ENCODE measurements around the gene TEX53. TPM values are rescaled to one million over a fixed set of nuclear protein-coding genes. Genes with fewer than 3 reads are reported as not detected.
A peak's percentile ranks its signal among the peaks of the same experiment; 100 is the strongest.

Gene TEX53
- not detected for total RNA-seq

- in situ Hi-C loops (cut with MboI; ENCODE audit: low pct_unique_long_range_greater_than_20kb in 2 of 9, low sequenced_read_pairs in 9 of 9, unreplicated experiment in 9 of 9): loop anchor here in 7 of 9 experiments (25.0 kb wide), 4 partner anchors 220 to 880 kb away; no protein-coding TSS in a partner anchor
- WGBS, 10 experiments: 86 to 100% (median 100%) methylated on average over 1 to 2 of the region's 6 CpGs; no CpG with 5 or more reads in 7 of the 10 experiments
- H3K4me3 ChIP-seq: no peak within 1 kb of the TSS
- H3K27ac ChIP-seq: no peak within 1 kb of the TSS
- H3K4me1 ChIP-seq (replicated peaks in 1 of 2): no peaks in the 10 kb centered on the region
- no peak for ATAC-seq (replicated peaks in 6 of 8)
Measured at GRCh38 chr9:114657705-114658104, at the start of gene TEX53. Gene TEX53 (minus strand): TSS chr9:114657805. CDS start chr9:114657774, 31 bp downstream.

DNA sequence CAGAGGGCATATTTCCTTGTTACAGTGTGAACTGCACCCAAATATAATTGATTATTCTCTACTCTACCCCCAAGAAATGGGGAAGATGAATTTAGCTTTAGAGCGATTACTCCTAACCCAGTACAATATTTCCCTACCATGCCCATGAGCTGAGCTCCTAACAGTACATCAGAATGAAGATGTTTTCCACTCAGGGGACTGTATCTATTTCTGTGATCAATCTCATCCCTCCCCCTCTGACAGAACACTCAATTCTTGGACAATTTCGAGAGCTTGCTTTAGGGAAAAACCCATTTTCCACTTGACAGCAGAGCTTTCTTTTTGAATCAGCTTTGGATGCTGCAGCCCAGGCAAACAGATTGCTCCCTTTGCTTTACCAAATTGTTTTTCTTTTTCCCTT lies 49.1 kb upstream of the TEX53 start:
- Histone ChIP-seq H3K27ac (no peak overlapping the region), H3K4me3 (no peak overlapping the region), H3K4me1 (replicated peaks in 1 of 2) (peaks cover 0 to 3% of the 10 kb centered on the region in 2 donors)
- WGBS, 10 experiments: 17 to 100% (median 86%) methylated on average over 1 to 2 of the region's 2 CpGs; no CpG with 5 or more reads in 1 of the 10 experiments
- in situ Hi-C loops (cut with MboI; ENCODE audit: low pct_unique_long_range_greater_than_20kb in 2 of 9, low sequenced_read_pairs in 9 of 9, unreplicated experiment in 9 of 9): loop anchor here in 1 of 9 experiments (25.0 kb wide), 1 partner anchor 806 kb away; no protein-coding TSS in a partner anchor
- ATAC-seq (replicated peaks in 6 of 8): no peak

DNA sequence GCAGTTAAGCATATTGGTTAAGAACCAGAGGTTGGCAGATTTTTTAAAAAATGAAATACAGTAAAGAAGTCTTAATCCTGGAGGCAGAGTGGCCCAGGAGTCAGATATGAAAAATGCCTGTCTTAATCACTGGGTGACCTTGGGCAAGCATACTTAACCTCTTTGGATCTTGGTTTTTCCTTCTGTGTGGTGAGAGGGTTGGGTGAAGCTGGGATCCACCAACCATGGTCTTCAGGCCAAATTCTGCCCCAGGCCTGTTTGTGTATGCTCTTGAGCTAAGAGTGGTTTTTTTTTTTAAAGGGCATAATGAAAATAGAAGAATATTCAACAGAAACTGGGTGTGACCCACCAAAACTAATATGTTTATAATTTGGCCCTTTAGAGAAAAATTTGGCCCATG lies 44.4 kb upstream of the TEX53 start:
- Histone ChIP-seq H3K4me3 (no peak overlapping the region), H3K27ac (no peak overlapping the region), H3K4me1 (replicated peaks in 1 of 2) (peaks cover 0 to 3% of the 10 kb centered on the region in 2 donors)
- peak in 3 of 8 experiments; percentile 40 to 62 (median 49) for ATAC-seq (replicated peaks in 6 of 8)
- in situ Hi-C loops (cut with MboI; ENCODE audit: low pct_unique_long_range_greater_than_20kb in 2 of 9, low sequenced_read_pairs in 9 of 9, unreplicated experiment in 9 of 9): loop anchor here in 1 of 9 experiments (25.0 kb wide), 1 partner anchor 810 kb away; no protein-coding TSS in a partner anchor

GRCh38 chr9:114697951-114698351 lies 40.3 kb upstream of the TEX53 start:
- Histone ChIP-seq H3K4me3 (no peak overlapping the region), H3K27ac (no peak overlapping the region), H3K4me1 (replicated peaks in 1 of 2) (peaks cover 7 to 11% of the 10 kb centered on the region in 2 donors)
- in situ Hi-C loops (cut with MboI; ENCODE audit: low pct_unique_long_range_greater_than_20kb in 2 of 9, low sequenced_read_pairs in 9 of 9, unreplicated experiment in 9 of 9): loop anchor here in 2 of 9 experiments (25.0 kb wide), 2 partner anchors 214 to 314 kb away; no protein-coding TSS in a partner anchor
- no peak for ATAC-seq (replicated peaks in 6 of 8)
- WGBS, 10 experiments: 60 to 100% (median 89%) methylated on average over 1 to 4 of the region's 4 CpGs; no CpG with 5 or more reads in 1 of the 10 experiments

DNA sequence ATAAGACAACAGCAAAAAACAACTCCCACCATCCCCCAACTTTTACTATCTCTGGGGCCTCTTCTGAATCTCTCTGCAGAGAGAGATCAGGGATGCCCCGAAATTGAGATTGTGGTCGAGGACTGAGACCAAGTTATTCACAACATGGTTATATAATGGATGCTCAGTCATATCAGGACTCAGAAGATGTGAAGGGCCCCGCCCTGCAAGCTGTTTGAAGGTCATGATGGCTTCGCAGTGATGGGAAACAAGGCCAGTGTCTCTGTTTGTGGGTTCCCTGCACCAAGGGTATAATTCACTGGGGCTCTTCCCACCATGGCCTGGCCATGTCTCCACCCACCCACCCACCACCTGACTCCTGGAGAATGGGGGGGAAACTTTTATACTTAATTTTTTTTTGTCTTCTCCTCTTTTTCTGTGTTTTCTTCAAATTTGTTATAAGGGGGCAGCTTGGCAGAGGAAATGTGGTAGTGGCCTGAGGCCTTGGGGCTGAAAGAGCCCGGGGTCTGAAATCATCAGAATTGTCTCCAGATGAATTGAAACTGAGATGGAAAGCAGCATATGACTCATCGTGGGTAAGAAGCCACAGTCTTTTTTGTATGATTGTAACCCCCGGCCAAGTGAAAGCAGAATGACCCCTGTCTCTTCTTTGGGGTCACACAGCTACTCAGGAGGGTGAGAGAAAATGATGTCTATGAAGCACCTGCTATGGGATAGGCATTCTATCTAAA lies 39.4 kb upstream of the TEX53 start:
- no peak overlapping the region for H3K27ac ChIP-seq
- H3K4me1 ChIP-seq (replicated peaks in 1 of 2): peaks cover 7 to 11% of the 10 kb centered on the region in 2 donors
- in situ Hi-C loops (cut with MboI; ENCODE audit: low pct_unique_long_range_greater_than_20kb in 2 of 9, low sequenced_read_pairs in 9 of 9, unreplicated experiment in 9 of 9): loop anchor here in 2 of 9 experiments (25.0 kb wide), 2 partner anchors 215 to 315 kb away; no protein-coding TSS in a partner anchor
- peak in 4 of 8 experiments; percentile 32 to 62 (median 48) for ATAC-seq (replicated peaks in 6 of 8)
- 0 to 100% (median 68%) methylated on average over 1 to 7 of the region's 7 CpGs; no CpG with 5 or more reads in 2 of the 10 experiments for WGBS, 10 experiments
- no peak overlapping the region for H3K4me3 ChIP-seq

DNA sequence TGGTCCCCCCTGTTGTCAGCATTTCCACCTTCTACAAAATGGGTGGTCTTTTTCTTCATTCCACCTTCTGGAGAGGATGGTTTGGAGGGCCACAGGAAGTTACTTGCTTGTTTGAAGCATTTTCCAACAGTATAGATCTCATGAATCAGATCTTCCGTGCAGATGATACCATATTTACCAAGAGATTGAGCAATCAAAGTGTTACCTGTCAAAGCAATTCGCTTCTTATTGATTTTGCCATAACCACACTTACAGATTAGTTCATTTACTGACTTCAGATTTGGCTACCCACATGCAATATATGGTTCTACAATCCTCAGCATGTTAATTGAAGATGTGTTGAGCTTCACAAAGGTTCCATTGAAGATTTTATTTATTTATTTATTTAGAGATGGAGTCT lies 38.3 kb upstream of the TEX53 start:
- WGBS, 10 experiments: 38 to 92% (median 80%) methylated on average over 1 to 2 of the region's 2 CpGs; no CpG with 5 or more reads in 1 of the 10 experiments
- ATAC-seq (replicated peaks in 6 of 8): no peak
- Histone ChIP-seq H3K4me1 (replicated peaks in 1 of 2) (peaks cover 7 to 11% of the 10 kb centered on the region in 2 donors), H3K27ac (no peak overlapping the region), H3K4me3 (no peak overlapping the region)
- in situ Hi-C loops (cut with MboI; ENCODE audit: low pct_unique_long_range_greater_than_20kb in 2 of 9, low sequenced_read_pairs in 9 of 9, unreplicated experiment in 9 of 9): loop anchor here in 2 of 9 experiments (25.0 kb wide), 2 partner anchors 216 to 316 kb away; no protein-coding TSS in a partner anchor

- no peak overlapping the region for H3K27ac ChIP-seq
- peaks cover 7 to 11% of the 10 kb centered on the region in 2 donors for H3K4me1 ChIP-seq (replicated peaks in 1 of 2)
- 87 to 100% (median 96%) methylated on average over 1 to 6 of the region's 6 CpGs; no CpG with 5 or more reads in 2 of the 10 experiments for WGBS, 10 experiments
- H3K4me3 ChIP-seq: no peak overlapping the region
- no peak for ATAC-seq (replicated peaks in 6 of 8)
- in situ Hi-C loops (cut with MboI; ENCODE audit: low pct_unique_long_range_greater_than_20kb in 2 of 9, low sequenced_read_pairs in 9 of 9, unreplicated experiment in 9 of 9): loop anchor here in 2 of 9 experiments (25.0 kb wide), 2 partner anchors 218 to 318 kb away; no protein-coding TSS in a partner anchor
Measured at GRCh38 chr9:114694719-114695269, 37.2 kb upstream of the TEX53 start.

DNA sequence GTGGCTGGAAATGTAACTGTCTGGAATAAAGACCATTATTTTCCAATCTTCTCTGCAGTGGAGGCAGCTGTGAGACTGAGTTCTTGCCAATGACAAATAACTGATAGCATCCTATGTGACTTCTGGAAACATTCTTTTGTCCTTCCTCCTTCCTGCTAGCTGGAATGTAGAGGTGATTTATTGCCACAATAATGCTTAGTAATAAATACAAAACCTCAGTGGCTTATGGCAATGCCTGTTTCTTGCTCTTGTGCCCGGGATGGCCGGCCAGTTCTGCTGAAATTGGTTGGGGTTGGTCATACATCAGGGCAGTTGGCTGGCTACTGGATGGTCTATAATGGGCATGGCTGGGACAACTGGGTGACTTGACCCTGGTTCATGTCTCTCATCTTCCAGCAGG lies 36.5 kb upstream of the TEX53 start:
- H3K4me3 ChIP-seq: no peak overlapping the region
- H3K4me1 ChIP-seq (replicated peaks in 1 of 2): peaks cover 7 to 11% of the 10 kb centered on the region in 2 donors
- in situ Hi-C loops (cut with MboI; ENCODE audit: low pct_unique_long_range_greater_than_20kb in 2 of 9, low sequenced_read_pairs in 9 of 9, unreplicated experiment in 9 of 9): loop anchor here in 2 of 9 experiments (25.0 kb wide), 2 partner anchors 218 to 318 kb away; no protein-coding TSS in a partner anchor
- ATAC-seq (replicated peaks in 6 of 8): peak in 5 of 8 experiments; percentile 12 to 59 (median 50)
- H3K27ac ChIP-seq: no peak overlapping the region
- WGBS, 10 experiments: 14 to 91% (median 61%) methylated on average over 1 to 2 of the region's 2 CpGs; no CpG with 5 or more reads in 4 of the 10 experiments

GRCh38 chr9:114693248-114693855 lies 35.7 kb upstream of the TEX53 start:
- peaks cover 7 to 11% of the 10 kb centered on the region in 2 donors for H3K4me1 ChIP-seq (replicated peaks in 1 of 2)
- WGBS, 10 experiments: 0 to 80% (median 50%) methylated on average over 1 to 2 of the region's 2 CpGs; no CpG with 5 or more reads in 1 of the 10 experiments
- no peak overlapping the region for H3K27ac ChIP-seq
- ATAC-seq (replicated peaks in 6 of 8): no peak
- no peak overlapping the region for H3K4me3 ChIP-seq
- in situ Hi-C loops (cut with MboI; ENCODE audit: low pct_unique_long_range_greater_than_20kb in 2 of 9, low sequenced_read_pairs in 9 of 9, unreplicated experiment in 9 of 9): loop anchor here in 2 of 9 experiments (25.0 kb wide), 2 partner anchors 219 to 319 kb away; no protein-coding TSS in a partner anchor

DNA sequence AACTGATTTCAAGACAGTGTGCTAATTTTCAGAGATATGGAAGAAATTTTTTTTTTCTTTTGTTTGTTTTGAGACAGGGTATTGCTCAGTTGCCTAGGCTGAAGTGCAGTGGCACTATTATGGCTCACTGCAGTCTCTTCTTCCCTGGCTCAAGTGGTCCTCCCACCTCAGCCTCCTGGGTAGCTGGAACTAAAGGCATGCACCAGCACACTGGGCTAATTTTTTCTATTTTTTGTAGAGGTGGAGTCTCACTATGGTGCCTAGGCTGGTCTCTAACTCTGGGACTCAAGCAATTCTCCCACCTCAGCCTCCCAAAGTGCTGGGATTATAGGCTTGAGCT lies 34.3 kb upstream of the TEX53 start:
- Histone ChIP-seq H3K27ac (no peak overlapping the region), H3K4me3 (no peak overlapping the region), H3K4me1 (replicated peaks in 1 of 2) (peaks cover 7 to 11% of the 10 kb centered on the region in 2 donors)
- no peak for ATAC-seq (replicated peaks in 6 of 8)
- in situ Hi-C loops (cut with MboI; ENCODE audit: low pct_unique_long_range_greater_than_20kb in 2 of 9, low sequenced_read_pairs in 9 of 9, unreplicated experiment in 9 of 9): loop anchor here in 2 of 9 experiments (25.0 kb wide), 2 partner anchors 220 to 320 kb away; no protein-coding TSS in a partner anchor

DNA sequence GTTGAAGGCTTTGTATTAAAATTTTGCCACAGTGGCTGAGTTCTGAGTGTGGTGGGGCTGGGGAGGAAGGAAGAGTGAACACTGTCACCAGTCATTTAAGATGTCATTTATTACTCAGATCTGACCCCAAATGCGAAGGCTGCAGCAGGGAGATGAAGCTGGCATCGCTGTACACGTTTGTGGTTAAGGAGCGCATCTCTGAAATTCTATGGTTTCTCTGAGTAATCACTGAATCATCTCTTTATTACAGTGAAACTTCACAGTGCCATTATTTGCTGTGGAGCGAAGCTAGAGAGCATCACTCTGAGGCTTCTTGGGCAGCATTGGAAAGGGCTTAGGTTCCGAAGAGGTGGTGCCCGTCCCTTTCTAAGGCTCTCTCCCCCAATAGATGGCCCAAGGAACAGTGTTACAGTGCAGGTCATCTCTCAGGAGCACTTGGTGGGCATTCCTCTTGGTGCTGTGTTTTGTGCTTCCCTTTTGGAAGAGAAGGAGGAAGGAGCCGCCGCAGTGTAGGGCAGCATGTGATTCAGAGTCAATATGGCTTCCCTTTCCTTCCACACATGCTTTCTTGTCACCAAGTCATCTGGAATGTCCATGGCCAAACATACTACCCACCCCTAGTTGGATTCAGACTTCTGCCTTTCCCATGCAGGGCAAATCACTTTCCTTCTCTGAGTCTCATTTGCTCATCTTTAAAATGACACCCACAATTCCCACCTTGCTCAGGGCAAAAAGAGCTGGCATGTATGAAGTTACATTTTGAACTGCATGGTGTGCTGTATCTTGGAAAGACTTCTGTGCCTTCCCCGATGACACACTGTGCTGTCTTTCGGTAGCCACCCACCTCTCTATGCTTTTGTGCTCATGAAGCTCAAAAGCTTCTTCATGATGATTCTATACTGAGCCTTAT lies 33.7 kb upstream of the TEX53 start:
- ATAC-seq (replicated peaks in 6 of 8): peak in 5 of 8 experiments; percentile 52 to 81 (median 57)
- Histone ChIP-seq H3K4me3 (no peak overlapping the region), H3K4me1 (replicated peaks in 1 of 2) (peaks cover 7 to 11% of the 10 kb centered on the region in 2 donors), H3K27ac (no peak overlapping the region)
- in situ Hi-C loops (cut with MboI; ENCODE audit: low pct_unique_long_range_greater_than_20kb in 2 of 9, low sequenced_read_pairs in 9 of 9, unreplicated experiment in 9 of 9): loop anchor here in 2 of 9 experiments (25.0 kb wide), 2 partner anchors 221 to 321 kb away; no protein-coding TSS in a partner anchor
- 21 to 100% (median 86%) methylated on average over 1 to 8 of the region's 11 CpGs; no CpG with 5 or more reads in 2 of the 10 experiments for WGBS, 10 experiments

- H3K4me3 ChIP-seq: no peak overlapping the region
- ATAC-seq (replicated peaks in 6 of 8): no peak
- H3K27ac ChIP-seq: no peak overlapping the region
- peaks cover 7 to 11% of the 10 kb centered on the region in 2 donors for H3K4me1 ChIP-seq (replicated peaks in 1 of 2)
- in situ Hi-C loops (cut with MboI; ENCODE audit: low pct_unique_long_range_greater_than_20kb in 2 of 9, low sequenced_read_pairs in 9 of 9, unreplicated experiment in 9 of 9): loop anchor here in 2 of 9 experiments (25.0 kb wide), 2 partner anchors 222 to 322 kb away; no protein-coding TSS in a partner anchor
- WGBS, 10 experiments: 0 to 100% (median 88%) methylated on average over 1 to 4 of the region's 4 CpGs; no CpG with 5 or more reads in 4 of the 10 experiments
Measured at GRCh38 chr9:114690308-114690707, 32.7 kb upstream of the TEX53 start.
